ENCODE results near the gene EZH1.

Gene EZH1

DNA sequence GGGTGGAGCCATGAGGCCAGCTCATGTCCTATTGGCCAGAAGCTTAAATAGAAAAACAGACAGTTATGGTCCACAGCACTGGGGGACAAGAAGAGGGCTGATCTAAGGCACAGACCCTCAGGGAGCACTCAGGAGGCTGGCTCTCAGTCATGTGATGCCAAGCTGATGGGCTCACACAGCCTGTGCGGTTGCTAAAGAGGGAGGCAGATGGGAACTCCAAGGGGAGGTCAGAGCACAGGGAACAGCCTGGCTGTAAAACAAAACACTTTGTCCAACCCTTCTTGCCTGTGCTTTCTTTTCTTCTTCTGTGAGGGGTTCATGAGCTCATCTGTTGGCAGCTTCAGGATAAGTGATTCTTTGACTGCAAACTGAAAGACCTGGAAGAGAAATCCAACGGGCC, 35.3 kb downstream of the EZH1 start:
- DNase-seq (ENCODE audit: low read depth, low spot score) = no peak

DNA sequence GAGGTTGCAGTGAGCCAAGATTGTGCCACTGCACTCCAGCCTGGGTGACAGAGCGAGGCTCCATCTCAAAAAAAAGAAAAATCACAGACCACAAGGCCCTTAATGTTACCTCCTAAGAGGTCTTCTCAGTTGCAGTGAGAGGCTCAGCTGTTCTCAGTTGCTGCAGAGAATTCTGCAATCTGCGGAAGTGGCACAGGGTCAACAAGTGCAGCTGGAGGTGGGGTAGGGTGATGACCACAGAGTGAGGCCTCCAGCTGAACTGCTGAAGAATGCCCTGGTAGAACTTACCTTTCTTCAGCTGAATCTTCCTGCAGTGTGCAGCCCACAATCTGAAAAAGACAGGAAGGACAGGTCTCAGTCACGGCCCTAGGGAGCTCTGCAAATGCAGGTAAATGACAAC, 36.3 kb downstream of the EZH1 start:
- DNase-seq (ENCODE audit: low read depth, low spot score) = no peak

DNA sequence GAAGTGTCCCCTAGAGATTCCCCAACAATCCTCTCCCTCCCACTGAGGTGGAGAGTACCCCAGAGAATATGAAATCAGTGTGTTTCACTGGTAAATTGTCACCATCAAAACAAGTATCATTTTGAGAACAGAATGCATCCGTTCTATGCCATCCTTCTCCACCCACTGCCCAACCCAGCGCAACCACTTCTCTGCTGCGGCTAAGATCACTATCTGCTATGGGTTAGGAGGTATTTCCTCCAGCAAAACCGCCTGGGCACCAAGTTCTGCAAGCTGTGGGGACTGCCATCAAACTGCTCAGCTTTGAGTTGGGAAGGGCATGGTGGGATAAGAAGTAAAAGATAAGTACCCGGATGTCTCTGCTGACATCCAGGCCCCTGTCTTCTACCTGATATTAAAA, 38.1 kb downstream of the EZH1 start:
- no peak for DNase-seq (ENCODE audit: low read depth, low spot score)

DNA sequence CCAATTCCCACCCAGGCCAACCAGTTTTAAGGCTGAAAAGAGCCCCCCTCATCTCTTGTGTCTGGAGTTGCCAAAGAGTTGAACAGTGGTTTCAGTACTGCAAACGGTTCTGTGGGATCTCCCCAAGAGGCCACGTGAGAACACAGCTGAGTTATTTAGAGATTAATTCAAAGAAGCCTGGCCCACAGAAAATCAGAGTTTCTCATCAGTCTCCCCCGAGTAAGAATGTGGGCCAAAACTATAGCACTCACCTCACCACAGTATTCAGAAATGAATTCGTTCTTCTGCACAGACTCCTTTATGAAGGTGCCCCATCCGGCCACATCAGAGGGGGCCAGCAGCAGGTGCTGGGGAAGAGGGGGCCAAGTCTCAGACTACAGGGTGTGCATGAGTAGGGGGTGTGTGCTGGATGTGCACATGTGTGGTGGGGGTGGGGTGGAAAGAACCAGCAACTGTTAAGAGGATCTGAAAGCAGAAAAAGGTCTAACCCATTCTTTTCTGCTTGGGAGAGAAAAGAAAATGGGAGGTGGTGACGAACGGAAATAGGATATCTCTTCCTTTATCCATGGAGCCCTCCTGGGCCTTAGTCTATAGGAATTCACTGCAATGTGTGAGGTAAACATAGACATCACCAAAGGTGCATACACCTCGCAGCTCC, 39.9 kb downstream of the EZH1 start:
- DNase-seq (ENCODE audit: low read depth, low spot score) = no peak

DNA sequence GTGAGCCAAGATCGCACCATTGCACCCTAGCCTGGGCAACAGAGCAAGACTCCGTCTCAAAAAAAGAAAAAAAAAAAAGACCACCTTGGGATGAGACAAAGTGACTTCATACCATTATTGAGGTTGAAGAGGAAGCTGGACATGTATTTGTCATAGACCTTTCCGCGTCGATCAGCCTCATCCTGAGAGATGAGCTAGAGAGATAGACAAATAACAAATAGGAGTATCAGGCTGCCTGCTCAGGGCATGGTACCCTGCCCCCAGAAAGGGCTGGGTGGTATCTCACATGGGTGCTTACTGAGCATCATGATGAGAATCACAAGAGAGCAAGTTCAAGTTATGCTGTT, 40.4 kb downstream of the EZH1 start:
- DNase-seq (ENCODE audit: low read depth, low spot score) = no peak

DNA sequence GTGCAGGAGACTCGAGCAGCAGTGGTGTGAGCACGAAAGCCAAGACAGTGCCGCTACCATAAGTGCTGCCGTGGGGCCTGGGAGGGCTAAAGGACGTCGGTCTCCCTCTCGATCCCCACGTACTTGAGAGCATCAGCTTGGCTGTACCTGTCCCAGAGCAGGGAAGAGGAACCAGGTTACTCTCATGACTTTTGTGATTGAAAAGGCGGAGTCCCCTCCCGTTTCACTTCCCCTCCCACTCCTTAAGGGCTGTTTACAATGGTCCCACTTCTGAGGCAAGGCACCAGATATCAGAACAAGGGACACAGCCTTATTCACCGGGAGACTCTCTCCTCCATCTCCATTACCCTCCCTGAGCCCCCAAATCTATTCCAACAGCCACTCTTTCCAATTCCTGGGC, 42.4 kb downstream of the EZH1 start:
- no peak for DNase-seq (ENCODE audit: low read depth, low spot score)

DNA sequence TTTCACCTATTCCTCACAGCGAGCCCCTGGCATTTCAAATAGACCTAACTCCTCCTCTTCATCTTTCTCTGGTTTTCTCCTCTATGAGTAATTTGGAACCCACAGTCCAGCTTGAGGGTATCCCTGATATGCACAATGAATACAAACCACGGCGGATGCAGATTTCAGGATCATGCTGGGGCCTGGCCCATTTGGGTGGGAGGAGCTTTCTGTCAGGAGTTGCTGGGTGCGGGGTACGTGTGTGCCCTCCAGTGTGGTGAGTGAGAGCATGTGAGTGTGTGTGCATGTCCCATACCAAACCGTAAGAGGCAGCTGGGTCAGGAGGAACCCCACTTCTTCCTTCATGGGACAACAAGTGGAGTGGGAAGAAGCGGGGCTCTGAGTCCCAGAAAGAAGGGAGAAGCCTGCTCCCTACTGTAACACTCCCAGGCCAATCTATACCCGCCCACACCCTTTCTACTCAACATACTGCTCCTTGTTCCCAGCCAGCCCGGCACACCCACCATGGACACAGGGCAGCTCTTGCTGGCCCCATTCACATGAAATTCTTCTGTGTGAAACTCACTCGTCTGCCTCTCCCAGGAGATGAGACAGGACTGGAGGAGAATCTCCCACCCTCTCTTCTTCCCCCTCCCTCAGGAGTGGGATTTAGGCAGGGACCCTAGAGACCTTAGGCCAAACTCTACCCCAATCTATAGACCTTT, 44.1 kb downstream of the EZH1 start:
- DNase-seq (ENCODE audit: low read depth, low spot score) = no peak

DNA sequence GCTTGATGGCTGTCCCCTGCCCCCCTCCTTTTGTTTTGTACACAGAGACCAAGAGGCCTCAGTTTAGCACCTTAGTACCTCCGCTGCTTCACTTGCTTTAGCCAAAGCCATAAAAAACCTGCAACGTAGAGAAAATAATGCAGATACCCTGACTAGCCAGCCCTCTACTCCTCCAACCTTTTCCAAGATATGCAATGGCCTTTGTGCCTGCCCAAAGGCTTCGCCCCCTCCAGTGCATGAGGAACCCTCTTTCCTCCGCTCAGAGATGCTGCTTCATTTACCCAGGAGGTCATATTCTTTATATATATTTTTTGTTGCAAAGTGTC, 45.5 kb downstream of the EZH1 start:
- DNase-seq (ENCODE audit: low read depth, low spot score) = no peak

DNA sequence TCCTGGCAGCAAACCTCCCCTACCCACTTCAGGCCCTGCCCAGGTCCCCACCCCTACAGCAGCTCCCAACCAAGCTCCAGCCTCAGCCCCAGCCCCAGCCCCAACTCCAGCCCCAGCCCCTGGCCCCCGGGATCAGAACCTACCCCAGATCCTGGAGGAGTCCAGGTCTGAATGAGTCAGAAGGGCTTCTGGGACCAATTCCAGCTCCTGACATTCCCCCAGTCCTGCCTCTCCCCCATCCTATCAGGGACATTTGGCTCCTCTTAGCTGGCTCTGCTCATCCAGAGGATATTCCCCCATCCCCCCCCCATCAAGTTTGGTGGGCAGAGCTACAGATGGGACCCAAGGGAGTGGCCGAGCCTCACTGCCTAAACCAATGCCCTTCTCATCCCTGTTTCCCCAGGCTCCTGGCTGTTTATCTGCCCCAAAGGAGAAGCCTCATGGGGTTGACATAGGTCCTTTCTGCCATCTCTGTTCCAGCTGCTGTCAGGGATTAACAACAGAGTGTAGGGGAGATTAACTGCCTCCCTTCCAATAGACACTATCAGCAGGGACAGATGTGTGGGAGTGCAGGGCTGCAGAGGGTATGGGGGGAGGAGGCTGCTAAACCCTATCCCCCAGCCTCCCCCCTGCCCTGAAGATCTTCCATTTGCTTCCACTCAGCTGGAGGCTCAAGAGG, 46.0 kb downstream of the EZH1 start:
- no peak for DNase-seq (ENCODE audit: low read depth, low spot score)

DNA sequence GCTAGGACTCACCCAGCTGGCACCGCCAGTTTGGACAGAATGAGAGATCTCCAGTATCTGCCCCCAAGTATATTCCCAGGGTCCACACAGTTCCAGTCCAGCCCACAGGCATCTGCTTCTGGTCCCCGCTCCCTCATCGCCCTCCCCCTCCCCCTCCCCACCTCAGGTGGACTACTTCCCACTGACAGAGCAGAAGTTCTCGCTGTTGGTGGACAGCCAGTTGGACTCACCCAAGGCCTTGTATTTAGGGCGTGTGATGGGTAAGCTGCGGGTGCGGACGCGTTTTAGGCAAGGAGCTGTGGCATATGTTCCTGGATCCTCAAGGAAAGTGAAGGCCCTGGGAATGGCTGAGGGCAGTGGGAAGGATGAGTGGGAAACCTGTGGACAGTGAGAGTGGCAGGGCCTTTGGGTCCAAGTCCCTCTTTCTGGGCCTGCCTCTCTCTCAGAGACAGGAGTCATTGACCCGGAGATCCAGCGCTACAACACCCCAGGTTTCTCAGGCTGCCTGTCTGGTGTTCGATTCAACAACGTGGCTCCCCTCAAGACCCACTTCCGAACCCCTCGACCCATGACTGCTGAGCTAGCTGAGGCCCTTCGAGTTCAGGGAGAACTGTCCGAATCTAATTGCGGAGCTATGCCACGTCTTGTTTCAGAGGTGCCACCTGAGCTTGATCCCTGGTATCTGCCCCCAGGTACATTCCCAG, 47.6 kb downstream of the EZH1 start:
- no peak for DNase-seq (ENCODE audit: low read depth, low spot score)

DNA sequence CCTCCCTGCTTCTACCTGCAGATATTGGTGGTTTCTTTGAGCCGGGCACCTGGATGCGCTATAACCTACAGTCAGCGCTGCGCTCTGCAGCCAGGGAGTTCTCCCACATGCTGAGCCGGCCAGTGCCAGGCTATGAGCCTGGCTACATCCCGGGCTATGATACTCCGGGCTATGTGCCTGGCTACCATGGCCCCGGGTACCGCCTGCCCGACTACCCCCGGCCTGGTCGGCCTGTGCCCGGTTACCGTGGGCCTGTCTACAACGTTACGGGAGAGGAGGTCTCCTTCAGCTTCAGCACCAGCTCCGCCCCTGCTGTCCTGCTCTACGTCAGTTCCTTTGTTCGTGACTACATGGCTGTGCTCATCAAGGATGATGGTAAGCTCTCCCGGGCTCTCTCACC, 49.3 kb downstream of the EZH1 start:
- no peak for DNase-seq (ENCODE audit: low read depth, low spot score)

DNA sequence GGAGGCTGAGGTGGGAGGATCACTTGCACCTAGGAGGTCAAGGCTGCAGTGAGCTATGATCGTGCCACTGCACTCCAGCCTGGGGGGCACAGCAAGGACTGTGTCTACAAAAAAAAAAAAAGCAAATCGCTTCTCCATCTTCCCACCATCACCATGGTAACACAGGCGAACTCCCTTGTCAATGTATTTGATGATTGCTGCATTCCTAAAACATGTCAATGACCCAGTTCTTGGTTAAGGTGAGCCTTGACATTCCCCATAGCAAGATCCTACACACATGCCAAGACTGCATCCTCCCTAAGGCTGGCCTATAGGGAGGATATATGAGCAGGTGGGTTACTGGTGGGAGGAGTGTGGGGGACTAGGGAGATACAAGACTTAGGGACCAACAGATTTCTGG, 50.3 kb downstream of the EZH1 start:
- no peak for DNase-seq (ENCODE audit: low read depth, low spot score)

DNA sequence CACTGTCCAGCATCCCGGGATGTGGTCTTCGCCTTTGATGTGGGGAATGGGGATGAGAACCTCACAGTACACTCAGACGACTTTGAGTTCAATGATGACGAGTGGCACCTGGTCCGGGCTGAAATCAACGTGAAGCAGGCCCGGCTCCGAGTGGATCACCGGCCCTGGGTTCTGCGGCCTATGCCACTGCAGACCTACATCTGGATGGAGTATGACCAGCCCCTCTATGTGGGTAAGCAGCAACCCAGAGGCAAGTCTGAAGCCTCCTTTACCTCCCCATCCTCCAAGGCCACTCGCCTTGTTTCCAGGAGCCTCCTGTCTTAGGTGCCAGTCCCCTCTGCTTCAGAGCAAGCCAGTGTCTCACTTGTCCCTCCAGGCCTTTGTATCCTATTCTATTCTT, 52.4 kb downstream of the EZH1 start:
- no peak for DNase-seq (ENCODE audit: low read depth, low spot score)

DNA sequence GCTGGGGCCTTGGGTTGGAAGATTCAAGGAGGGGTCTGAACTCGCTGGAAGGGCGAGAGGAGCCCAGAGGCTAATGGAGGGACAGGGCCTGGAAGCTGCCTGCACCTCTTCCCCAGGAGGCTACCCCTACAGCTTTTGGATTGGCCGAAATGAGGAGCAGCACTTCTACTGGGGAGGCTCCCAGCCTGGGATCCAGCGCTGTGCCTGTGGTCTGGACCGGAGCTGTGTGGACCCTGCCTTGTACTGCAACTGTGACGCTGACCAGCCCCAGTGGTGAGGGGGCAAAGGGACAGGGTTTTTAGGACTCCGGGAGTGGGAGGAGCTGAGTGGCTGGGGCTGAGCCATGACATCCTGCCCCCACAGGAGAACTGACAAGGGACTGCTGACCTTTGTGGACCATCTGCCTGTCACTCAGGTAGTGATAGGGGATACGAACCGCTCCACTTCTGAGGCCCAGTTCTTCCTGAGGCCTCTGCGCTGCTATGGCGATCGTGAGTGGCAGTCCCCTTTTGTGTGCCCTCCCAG, 53.8 kb downstream of the EZH1 start:
- no peak for DNase-seq (ENCODE audit: low read depth, low spot score)

DNA sequence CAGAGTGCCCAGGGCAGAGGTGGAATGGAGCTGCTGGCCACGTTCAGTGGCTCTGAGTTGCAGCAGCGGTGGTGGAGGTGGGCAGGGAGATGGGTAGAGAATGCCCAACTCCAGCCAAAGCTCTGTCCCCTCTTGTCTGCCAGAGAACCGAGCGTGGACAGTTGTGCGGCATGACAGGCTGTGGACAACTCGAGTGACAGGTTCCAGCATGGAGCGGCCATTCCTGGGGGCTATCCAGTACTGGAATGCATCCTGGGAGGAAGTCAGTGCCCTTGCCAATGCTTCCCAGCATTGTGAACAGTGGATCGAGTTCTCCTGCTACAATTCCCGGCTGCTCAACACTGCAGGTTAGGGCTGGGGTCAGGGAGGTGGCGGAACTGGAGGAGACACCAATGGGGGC, 54.2 kb downstream of the EZH1 start:
- DNase-seq (ENCODE audit: low read depth, low spot score) = no peak

DNA sequence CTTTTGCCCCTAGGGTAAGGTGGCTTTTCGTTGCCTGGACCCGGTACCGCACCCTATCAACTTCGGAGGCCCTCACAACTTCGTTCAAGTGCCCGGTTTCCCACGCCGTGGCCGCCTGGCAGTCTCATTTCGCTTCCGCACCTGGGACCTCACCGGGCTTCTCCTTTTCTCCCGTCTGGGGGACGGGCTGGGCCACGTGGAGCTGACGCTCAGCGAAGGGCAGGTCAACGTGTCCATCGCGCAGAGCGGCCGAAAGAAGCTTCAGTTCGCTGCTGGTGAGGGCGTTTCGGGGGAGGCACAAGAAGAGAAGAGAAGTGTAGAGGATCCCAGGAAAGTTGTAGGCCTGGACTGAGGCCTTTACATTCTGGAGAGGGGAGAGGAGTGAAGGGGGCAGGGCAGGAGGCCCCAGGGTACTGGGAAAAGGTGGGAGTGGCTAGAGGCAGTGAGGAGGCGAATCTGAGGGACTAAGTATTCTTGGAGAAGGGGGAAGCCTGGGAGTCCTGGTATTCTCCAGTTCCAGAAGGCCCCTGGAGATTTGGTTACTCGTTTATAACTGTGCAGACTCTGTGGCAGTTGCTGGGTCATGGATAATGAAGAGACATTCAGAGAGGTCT, 57.0 kb downstream of the EZH1 start:
- no peak for DNase-seq (ENCODE audit: low read depth, low spot score)

DNA sequence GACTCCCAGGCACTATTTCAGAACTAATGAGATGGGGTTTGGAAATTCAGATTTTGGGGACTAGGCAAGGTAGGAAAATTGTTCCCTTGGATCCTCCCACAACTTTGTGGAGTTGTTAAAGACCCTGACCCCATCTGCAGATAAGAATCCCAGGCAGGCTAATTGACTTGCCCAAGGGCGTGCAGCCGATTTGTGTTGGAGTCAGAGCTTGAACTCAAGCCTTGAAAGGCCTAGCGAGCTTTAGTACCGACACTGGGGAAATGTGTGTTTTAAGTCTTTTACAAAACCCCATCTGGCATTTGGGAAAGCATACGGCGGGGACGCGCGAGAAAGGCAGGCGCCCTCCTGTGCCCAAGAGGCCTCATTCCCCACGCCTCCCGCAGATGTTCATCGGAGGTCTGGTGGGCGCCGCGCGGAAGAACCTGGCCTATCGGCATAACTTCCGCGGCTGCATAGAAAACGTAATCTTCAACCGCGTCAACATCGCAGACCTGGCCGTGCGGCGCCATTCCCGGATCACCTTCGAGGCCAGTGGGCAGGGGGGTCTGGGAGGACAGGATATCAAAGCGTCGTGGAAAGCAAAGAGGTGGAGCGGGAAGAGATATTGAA, 58.2 kb downstream of the EZH1 start:
- no peak for DNase-seq (ENCODE audit: low read depth, low spot score)

DNA sequence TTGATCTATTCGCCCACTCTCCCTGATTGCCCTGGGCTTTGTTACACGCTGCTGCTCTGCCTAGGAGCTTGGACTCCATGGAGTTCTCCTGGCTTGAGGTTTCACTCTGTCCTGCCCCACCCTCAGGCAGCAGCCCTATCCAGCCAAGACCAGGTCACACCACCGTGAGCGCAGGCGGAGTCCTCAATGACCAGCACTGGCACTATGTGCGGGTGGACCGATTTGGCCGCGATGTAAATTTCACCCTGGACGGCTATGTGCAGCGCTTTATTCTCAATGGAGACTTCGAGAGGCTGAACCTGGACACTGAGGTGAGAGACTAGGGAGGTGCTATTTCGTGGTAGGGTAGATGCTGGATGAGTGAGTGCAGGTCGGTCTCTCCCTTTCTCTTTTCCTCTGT, 59.0 kb downstream of the EZH1 start:
- DNase-seq (ENCODE audit: low read depth, low spot score) = no peak

DNA sequence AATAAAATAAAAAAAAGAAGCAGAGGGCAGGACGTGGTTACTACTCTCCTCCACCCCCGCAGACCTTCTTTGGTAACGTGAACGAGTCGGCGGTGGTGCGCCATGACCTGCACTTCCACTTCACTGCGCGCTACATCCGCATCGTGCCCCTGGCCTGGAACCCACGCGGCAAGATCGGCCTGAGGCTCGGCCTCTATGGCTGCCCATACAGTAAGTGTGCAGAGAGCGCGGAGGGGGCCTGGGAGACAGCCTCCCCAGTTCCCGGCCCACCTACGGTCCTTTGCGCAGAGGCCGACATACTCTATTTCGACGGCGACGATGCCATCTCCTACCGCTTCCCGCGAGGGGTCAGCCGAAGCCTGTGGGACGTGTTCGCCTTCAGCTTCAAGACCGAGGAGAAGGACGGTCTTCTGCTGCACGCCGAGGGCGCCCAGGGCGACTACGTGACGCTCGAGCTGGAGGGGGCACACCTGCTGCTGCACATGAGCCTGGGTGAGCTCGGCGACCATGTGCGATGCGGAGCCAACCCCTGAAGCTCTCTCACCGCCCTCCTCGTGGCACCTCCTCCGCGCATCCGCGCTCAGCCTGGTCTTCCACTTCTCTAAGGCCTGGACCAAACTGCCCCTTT, 59.8 kb downstream of the EZH1 start:
- DNase-seq (ENCODE audit: low read depth, low spot score) = no peak

DNA sequence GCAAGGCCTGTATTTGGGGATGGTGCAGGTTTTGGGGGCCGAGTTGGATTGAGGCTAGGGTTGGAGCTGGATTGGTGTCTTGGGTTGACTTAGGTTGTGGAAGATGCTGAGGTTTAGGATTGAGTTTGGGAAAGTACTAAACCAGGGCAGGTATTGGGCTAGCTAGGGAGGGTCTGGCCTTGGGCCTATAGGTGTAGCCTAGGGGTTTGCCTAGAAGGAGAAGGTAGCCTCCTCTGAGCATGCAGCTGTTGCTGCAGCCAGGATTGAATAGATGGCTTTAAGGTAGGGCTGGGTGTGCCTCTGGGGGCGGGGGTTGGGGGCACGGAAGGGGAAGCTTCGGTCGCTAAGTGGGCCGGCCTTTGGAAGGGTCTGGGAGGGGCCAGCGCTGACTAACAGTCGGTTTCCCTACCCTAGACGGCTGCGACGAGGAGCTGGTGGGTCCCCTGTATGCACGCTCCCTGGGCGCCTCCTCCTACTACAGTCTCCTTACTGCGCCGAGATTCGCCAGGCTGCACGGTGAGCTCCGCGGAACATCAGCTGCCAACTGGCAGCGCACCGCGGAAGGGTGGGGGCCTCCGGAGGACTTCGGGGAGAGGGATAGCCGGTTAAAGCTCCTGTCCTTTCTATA, 61.3 kb downstream of the EZH1 start:
- no peak for DNase-seq (ENCODE audit: low read depth, low spot score)
